GM18861 (cell line): ENCODE measurements around the gene NUAK2.

Experiments used
- ATAC-seq: cut with Tn5 transposase; IDR thresholded peaks from one replicate; pipeline ENCODE4 v1.9.1; 2021; ENCODE audit not compliant: unreplicated experiment

NUAK2 gene

DNA sequence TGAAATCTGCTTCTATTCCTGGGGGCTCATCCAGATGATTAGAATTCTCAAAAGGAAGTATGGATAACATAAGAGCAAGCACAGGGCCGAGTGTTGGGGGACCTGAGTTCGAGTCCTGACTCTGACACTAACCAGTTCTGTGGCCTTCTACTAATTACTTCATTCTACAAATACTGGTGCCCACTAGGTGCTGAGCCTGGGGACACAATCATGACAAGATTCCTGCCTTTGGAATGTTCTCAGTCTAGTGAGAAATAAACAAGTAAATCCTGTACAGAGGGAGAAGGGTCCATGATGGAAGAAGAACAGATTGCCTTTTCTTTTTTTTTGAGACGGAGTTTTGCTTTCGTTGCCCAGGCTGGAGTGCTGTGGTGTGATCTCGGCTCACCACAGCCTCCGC, 2.2 kb upstream of the NUAK2 start:
- no peak for ATAC-seq

DNA sequence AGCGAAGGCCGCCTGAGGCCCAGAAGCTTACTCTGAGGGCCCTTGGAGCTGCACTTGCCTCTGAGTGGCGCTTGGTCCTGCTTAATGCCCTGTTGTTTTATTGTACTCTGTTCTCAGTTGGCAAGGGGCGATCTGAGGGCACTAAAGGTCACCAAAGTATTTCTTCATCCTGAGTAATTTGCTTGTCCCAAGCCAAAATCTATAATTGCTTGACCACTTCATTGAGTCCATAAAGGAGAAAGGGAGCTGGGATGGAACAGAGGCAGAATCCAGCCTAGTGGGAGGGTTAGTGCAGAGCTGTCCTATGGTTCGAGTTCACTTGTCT, 376 bp upstream of the NUAK2 start:
- ATAC-seq = no peak

DNA sequence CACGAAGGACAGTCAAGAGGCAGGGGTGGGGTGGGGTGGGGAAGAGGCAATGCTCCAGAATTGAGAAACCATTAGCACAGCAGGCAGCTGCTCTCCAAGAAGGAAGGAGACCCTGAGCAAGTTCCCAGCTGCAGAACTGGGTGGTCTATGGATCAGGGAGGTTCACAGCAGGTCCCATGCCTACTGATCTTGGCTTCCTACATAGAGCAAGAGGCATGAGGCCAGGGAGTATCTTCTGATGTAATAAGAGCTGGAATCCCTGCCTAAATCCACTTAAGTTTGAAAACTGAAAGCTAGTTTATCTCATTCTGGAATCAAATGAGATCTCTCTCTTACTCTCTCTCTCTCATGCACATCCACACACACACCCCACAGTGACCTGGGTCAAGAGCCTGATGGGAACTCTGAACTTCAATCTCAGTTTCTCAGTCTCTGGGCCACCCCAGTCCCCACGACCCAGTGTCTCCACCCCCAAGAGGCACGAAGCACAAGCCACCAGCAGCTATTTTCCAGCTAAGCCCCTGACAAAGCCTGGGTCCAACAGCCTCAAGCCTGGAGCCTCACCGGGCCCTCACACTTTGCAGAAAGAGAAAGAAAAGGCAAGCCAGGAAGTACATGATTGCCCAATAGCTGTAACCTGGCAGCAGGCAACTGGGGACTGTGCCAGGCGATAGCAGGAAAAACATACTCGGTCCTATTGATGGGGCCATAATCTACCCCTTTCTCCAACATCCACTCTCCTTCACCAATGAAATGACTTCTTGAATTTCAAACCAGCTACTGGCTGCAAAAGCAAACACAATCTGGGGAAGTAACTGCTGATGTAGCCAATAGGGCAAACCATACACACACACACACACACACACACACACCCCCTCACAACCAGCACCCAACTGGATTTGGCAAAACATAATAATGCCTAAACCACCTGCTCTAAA, 2.2 kb downstream of the NUAK2 start:
- no peak for ATAC-seq

DNA sequence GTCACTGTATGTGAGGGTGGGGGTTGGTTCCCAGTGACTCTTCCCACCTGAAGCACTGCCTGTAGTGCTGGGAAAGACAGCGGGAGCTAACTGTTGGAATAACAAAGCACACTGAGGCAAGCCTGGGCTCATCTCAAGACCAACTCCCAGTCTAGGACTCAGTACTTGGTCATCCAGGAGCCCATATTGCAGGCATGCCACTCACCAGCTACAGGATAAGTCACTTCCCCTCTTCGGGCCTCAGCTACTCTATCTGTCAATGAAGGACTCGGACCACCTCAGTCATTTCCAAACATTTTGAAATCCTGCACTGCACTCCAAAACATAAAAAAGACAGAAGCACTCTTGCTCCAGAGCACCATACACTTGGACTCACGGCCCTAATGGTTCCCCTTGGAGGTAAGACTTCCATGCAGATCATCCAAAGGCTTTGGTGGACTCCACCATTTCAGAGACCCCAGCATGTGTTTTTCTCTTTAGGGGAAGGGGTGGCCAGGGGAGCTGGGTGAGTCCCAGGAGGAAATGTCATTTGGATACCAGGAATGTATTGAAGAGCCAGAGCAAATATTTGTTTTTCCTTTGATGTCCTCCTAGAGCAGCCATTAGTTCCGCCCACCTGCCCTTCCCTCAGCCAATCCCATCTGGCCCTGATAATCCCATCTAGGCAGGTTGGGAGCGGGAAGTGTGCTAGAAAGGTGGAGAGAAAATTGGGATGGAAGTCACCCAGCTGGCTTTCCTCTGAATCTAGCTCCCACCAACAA, 3.1 kb downstream of the NUAK2 start:
- ATAC-seq = no peak

DNA sequence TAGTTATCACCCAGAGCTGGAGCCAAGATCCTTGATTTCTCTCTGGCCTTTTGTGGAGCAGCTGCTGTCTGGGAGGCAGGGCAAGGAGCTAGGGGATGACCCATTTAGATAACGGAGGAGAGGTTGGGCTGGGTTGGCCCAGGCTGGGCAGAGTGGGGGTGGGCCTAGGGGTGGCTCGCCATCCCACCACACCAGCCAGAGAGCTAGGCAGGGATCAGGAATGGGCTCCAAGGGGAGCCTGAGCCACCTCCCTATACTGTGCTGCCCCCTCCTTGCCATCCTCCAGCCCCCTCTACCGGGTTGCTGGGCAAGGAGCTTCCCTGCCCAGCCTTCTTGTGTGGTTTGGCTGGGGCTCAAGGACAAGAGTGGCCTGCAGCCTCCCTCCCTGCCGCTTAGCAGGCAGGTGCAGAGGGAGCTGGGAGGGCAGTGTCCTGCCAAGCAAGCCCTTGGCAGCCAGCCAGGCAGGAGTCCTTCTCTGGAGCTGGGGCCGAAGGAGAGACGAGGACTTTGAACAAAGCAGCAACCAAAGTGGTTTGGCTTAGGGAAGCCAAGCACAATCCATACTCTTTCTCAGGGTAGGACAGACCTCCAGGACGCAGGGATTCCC, 4.1 kb downstream of the NUAK2 start:
- ATAC-seq = no peak

DNA sequence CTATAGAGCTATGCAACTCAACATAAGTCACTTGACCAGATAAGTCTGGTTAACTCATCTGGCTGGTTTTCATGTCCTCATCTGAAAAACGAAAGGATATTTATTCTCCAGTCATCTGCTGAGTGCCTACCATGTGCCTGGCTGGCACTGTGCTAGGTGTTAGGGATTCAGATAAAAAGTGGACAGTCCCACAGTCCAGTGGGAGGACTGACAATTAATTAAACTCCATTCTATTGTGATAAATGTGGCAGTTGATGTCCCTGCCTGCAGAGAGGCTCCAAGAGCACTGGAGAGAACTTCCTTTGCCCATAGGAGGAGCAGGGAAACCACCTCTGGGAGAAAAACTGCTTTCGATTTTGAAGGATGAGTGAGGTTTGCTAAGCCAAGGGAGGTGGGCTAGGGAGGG, 5.4 kb downstream of the NUAK2 start:
- no peak for ATAC-seq

DNA sequence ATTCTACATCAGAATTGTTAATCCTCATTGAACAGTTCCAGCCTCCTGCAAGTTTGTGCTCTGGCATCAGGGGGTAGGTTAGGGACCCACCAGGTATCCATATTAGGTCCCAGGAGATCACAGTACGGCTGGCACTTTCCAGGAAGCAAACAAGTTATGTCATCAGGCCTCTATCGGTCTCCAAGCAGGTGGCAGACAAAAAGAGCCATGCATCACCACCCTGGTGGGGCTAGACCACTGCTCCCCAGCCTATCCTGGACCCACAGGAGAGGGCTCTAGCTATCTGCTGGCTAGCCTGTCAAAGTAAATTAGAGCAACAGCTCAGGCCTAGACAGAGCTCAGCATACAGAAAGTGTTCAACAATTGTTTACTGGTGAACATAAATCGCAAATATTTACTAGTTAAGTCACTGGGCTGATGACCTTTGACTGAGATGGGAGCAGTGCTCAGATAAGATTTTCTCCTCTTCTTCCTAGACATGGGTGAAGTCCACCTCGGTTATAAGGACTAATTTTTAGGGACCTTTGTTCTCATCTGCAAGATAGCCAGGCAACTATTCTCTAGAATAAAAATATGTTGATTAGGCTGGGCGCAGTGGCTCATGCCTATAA, 6.4 kb downstream of the NUAK2 start:
- ATAC-seq = no peak

DNA sequence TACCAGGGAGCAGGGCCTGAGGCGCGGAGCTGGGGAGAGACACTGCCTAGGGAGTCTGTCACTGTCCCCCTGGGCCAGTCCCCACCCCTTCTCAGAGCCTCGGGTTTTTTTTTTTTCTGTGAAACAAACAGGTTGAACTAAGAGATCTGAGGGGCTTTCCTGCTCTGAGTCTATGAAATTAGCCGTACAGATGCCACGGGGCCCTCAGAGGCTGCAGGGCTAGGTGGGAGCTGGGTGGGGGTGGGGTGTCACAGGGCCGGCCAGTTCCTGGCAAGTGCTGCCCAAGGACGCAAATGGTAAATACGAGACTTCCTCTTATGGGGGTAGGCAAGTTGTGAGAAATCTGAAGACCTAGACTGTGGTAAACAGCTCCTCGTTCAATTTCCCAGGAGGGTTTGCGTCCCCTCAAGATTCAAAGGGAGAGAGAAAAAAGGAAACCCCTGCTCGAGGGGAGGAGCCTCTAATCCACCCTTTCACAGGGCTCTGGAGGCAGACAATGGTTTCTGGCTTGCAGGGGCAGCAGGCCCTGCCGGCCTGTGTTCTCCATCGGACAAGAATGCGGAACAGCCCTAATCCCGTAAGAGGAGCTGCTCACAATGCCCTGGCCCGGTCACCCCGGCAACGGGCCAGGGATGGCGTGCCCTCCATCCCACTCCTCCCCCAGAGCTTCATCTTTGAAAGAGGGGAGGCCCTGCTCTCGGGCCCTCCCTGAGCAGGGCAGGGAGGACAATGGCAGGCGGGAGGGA, 7.8 kb downstream of the NUAK2 start:
- peak; percentile 50 for ATAC-seq

DNA sequence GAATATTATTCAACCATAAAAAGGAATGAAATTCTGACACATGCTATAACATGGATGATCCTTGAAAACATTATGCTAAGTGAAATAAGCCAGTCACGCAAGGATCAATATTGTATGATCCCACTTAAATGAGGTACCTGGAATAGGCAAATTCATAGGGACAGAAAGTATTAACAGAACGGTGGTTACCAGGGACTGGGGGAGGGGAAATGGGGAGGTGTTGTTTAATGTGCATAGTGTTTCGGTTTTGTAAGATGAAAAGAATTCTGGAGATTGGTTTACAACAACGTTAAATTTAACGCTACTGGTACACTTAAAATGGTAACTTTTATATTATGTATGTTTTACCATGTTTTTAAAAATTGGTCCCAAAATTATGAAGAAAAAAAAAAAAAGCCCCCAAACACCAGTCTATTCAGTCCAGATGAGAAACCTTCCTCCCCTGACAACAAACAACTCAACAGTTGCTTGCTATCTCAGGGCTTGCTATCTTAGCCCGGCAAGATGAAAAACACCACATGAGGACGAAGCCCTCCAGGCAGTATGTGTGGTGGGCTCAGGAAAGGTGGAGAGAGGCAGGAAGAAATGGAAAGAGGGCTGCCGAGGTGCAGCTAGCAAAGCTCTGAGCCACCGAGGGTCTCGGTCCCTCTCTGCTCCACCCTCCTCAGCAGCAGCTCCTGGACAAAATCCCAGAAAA, 8.5 kb downstream of the NUAK2 start:
- no peak for ATAC-seq

DNA sequence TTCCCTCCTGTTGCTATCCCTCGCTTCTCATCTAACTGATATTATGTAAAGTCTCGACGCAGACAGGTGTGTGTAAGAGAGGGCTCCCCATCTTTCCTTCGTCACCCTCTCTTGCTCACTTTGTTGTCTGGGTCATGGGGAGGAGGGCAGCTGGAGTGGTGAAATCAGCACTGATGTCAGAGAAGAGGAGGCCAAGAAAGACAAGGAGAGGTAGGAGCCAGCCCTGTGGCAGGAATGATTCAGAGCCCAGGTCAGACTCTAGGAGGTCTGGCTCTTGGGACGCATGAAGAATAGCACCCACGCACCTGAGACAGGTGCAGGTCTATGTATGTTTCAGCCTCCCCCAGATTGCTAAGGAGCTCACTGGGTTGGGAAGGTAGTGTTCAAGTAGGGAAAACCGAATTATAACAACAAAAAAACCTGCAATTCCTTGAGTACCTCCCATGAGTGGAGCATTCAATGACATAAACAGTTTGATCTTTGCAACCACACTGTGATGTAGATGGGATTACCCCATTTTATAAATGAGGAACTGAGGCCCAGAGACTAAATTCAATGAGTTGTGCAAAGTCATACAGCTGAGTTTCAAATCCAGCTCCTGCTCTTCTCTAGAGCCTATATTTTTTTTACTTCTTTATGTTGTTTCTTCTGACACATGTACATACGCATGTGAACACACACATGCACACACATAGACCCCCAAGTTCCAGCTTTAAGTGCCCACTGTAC, 10.4 kb downstream of the NUAK2 start:
- no peak for ATAC-seq

DNA sequence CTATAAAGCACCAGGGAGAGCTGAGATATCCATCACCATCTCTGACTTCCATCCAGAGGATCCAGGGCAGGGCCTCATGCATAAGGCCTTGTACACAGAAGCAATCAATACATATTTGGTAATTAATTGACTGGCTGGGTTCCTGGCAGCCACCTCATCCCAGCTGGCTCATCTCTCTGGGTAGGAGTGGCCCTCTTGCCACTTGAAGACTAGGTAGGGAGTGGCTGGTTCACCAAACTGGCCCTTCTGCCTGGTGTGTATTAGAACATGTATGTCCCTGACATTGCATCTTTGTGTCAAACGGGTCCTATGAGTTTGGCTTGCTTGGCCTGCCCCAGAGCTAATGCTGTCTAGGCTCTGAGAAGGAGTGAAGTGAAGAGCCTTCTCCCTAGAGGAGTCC, 11.8 kb downstream of the NUAK2 start:
- ATAC-seq = no peak

DNA sequence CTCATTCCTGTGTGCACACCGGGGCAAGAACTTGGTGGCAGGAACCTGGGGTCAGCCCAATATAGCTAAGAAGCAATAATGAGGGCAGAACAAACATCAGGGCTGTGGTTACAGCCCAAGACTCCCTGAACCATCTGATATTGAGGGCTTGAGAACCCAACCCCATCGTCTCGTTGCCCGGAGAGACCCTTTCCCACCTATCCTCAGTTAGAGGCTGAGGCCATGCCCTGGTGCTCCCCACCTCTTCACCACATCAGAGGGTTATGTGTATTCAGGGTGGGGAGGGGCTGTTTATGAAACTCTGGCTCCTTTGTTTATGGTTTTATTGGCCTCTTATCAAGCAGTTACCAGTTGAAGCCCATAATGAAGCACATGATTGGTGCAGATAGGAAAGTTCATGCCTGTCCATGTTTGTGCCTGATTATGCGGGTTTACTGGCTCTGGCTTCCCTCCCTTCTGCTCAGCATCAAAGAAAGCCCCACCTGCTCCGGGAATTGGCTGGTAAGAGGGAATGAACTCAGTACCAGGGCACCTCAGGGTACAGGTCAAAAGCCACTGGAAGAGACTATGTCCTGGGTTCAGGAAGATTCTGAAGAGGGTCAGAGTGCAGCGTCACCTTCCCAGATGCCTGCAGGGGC, 14.5 kb downstream of the NUAK2 start:
- no peak for ATAC-seq

DNA sequence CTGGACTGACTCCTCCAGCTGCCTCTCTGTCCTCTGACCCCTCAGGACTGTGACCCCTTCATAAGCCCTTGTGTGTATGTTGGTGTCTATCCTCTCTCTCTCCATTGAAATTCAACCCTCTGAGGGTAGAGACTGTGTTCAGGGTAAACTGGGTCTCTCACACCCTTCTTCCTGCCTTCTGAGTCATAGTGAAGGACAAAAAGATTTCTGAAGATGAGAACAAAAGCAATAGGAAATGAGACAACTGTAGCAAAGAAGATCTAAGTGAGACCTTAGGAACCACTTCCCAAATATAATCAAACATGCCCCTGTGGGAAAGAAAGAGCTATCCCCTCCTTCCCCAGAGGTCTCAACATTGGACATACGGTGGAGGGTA, 16.9 kb downstream of the NUAK2 start:
- no peak for ATAC-seq

DNA sequence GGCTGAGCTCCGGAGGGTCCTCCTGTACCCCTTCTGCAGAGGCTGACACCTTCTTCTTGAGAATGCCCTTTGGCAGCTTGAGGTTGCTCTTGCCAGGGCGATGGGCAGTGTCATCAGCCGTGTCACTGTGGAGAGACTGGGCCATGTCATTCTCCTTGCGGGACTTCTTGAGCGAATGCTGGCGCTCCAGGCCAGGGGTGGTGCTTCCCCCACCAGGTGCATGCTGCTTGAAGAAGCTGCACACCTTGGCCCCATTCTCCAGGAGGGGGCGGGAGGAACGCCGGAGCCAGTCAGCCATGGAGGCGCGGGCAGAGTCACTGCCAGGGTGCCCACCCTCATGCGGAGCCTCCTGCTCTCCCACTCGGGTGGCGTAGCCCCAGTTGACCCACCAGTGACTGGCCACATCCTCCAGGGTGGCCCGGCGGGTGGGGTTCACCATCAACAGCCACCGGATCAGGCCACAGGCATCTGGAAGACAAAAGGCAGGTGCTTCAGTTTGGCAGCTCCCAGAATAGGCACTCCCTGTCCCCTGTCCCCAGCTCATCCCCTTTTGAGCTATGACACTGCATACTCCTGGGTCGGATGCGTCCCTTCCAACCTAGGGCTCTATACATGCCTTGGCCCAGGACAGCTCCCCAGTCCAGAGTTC, 17.4 kb downstream of the NUAK2 start:
- ATAC-seq = no peak

DNA sequence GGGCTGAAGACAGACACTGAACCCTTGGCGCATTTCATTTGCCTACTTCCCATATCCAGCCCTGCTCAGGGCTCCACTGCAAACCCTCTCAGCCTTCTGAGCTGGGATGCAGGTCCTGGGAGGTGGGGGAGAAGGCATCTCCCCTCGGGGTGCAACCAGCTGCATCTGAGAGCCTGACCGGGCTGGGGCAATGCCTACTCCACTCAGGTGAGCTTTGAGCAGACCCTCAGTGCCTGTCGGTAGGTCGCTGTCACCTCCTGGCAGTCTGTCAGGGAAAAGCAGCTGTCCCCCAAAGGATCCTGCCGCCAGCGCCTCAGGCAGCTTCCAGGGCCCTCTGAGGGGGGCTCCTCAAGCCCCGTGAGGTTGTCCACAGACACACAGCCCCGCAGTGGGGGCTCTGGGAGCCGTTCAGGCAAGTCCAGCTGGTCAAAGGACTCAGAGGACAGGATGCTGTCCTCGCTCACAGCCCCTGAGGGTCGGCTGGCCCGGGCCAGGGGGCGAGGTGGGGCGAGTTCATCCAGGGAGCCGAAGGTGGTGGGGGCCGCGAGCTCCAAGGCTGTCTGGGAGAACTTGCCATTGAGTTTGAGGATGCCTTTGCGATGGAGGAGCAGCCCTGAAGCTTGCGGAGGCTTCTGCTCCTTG, 18.2 kb downstream of the NUAK2 start:
- ATAC-seq = no peak

DNA sequence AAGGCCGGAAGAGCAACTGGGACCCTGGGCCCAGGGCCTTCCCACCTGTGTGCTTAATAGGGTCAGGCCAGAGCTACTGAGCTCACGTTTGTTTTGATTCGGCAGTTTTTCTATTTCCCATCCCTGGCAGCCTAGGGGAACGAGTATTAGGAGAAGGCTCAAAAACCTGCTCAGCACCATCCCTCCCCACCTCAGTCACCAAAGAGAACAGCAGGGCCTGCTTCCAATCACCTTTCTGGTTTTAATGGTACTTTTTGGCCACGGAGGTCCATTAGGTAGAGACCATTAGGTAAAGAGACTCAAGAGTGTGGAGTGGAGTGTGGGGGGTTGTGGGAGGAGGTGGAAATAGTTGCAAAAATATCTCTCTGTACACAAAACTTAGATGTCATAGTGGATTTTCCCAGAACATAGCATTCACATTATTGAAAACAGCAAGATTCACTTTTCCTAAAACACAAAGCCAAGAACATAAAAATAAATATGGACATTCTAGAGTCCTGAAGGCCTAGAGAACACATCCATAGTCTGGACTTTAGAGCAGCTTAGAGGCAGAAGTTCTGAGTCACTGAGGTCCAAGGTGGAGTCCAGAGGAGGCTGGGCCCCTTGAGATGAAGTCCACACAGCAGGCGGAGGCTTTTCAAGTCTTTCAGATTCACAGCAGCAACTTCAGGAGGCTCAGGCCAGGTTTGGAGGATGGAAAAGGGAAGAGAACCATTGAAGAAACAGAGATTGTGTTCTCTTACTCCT, 19.5 kb downstream of the NUAK2 start:
- ATAC-seq = no peak

DNA sequence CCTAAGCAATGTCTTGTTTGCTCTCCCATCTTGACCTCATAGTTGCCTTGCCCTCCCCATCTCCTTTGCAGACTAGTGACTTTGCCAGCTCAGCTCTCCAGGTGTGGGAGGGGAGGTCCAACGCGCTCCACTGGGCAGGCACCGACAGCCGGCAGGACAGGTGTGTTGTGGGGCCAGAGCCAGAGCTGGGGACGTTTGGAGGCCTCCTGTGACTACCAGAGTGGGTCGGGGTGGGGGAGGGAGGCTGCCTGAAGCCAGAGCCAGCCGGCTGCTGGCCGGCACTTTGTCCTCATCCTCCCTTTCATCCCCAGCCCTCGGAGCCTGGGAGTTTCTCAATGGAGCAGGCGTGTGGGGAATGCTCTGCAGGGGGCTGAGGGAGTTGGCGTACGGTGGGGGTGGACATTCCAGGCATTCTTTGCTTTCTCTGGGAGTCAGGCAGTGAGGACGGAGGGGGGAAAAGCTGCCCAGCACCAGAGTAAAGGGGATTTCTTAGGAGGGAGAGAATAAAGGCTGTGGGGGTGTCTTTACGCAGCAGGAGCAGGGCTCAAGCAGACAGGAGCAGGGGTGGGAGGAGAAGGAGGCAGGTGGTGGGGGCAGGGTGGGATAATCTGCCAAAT, 20.2 kb downstream of the NUAK2 start:
- no peak for ATAC-seq
